Endodermal cell (in vitro differentiated cells): ENCODE measurements around the gene FILIP1. TPM values are rescaled to one million over a fixed set of nuclear protein-coding genes. Genes with fewer than 3 reads are reported as not detected.

Experiments used
- DNase-seq: peaks from one replicate; pipeline ENCODE4 v3.0.0-alpha.2; 2017
- H3K27ac ChIP-seq: 2 replicates; pipeline ENCODE4 v1.5.1; 2013; ENCODE audit warnings: mild to moderate bottlenecking, low read depth, low read length, moderate library complexity
- H3K27me3 ChIP-seq: 2 replicates; pipeline ENCODE4 v1.6.1; 2013; ENCODE audit warnings: mild to moderate bottlenecking, low read length, moderate library complexity; ENCODE audit not compliant: insufficient read depth, control insufficient read depth, poor library complexity, severe bottlenecking
- H3K36me3 ChIP-seq: 2 replicates; pipeline ENCODE4 v1.7.0; 2013; ENCODE audit warnings: mild to moderate bottlenecking, low read length, moderate library complexity; ENCODE audit not compliant: control insufficient read depth, insufficient read depth
- H3K4me1 ChIP-seq: one replicate; pipeline ENCODE4 v1.7.0; 2013; ENCODE audit warnings: low read length; ENCODE audit not compliant: control insufficient read depth, insufficient read depth
- H3K4me3 ChIP-seq: 2 replicates; pipeline ENCODE4 v1.5.1; 2013; ENCODE audit warnings: mild to moderate bottlenecking, low read length, moderate library complexity
- H3K9ac ChIP-seq: 2 replicates; pipeline ENCODE4 v1.6.1; 2013; ENCODE audit warnings: mild to moderate bottlenecking, low read length, moderate library complexity; ENCODE audit not compliant: poor library complexity, severe bottlenecking; ENCODE audit errors: extremely low read depth
- H3K9me3 ChIP-seq: 2 replicates; pipeline ENCODE4 v1.6.1; 2013; ENCODE audit warnings: mild to moderate bottlenecking, low read length, moderate library complexity; ENCODE audit not compliant: control insufficient read depth
- H3K27ac Mint-ChIP-seq: 2 replicates; pipeline ENCODE4 v1.8.0; 2020; ENCODE audit warnings: mixed read lengths
- H3K27me3 Mint-ChIP-seq: 2 replicates; pipeline ENCODE4 v1.8.0; 2021; ENCODE audit warnings: mild to moderate bottlenecking, mixed read lengths; ENCODE audit not compliant: insufficient read depth
- H3K36me3 Mint-ChIP-seq: 2 replicates; pipeline ENCODE4 v1.8.0; 2020; ENCODE audit warnings: low read depth, mixed read lengths
- H3K4me1 Mint-ChIP-seq: 2 replicates; pipeline ENCODE4 v1.8.0; 2020; ENCODE audit warnings: mixed read lengths
- H3K4me3 Mint-ChIP-seq: 2 replicates; pipeline ENCODE4 v1.8.0; 2020; ENCODE audit warnings: mild to moderate bottlenecking, moderate library complexity, mixed read lengths
- H3K9me3 Mint-ChIP-seq: 2 replicates; pipeline ENCODE4 v1.8.0; 2020; ENCODE audit warnings: mild to moderate bottlenecking, mixed read lengths
- WGBS, 2 experiments: methylation state at CpG; one replicate each; pipeline versions ENCODE4 v1.1.5 to v1.1.7; 2013; ENCODE audit warnings: missing lambda C conversion rate in 2 of 2, mixed read lengths in 1 of 2; ENCODE audit not compliant: insufficient coverage in 1 of 2, insufficient read length in 1 of 2; 5-methylcytosine and 5-hydroxymethylcytosine counted together
- total RNA-seq, 2 donors: library from RNA; stranded (reverse); fragmentation: NEBNext Ultra II Directional in 1 of 2; extraction: Animal tissue kit (Norgen Biotek cat#: 25700) in 1 of 2; gene quantifications; 2 replicates in 1 of 2; 3 replicates in 1 of 2; pipeline ENCODE4 v1.2.1, GENCODE V29; 2021
- TF ChIP-seq, protein P1 (sequence below): fragments of 200-600 bp; sonication (generic); conservative IDR thresholded peaks from 2 replicates; pipeline ENCODE4 v1.5.0; 2021; ENCODE audit warnings: antibody characterized with exemption, mild to moderate bottlenecking

The FILIP1 gene
- total RNA-seq, 2 donors from 2014 or later = 0.35 TPM

GRCh38 chr6:75374961-75375400 lies 118.6 kb downstream of the FILIP1 start:
- Mint-ChIP-seq H3K36me3 (no peaks in the 10 kb centered on the region), H3K27ac (peak overlapping the region; percentile 6), H3K9me3 (peaks cover 2% of the 10 kb centered on the region), H3K4me1 (peaks cover 19% of the 10 kb centered on the region), H3K27me3 (no peaks in the 10 kb centered on the region), H3K4me3 (no peak overlapping the region)
- Histone ChIP-seq H3K27ac (peak overlapping the region; percentile 30), H3K9me3 (no peaks in the 10 kb centered on the region), H3K27me3 (no peaks in the 10 kb centered on the region), H3K36me3 (no peaks in the 10 kb centered on the region), H3K9ac (no peak overlapping the region), H3K4me1 (peaks cover 8% of the 10 kb centered on the region), H3K4me3 (no peak overlapping the region)
- TF ChIP-seq, protein P1, sequence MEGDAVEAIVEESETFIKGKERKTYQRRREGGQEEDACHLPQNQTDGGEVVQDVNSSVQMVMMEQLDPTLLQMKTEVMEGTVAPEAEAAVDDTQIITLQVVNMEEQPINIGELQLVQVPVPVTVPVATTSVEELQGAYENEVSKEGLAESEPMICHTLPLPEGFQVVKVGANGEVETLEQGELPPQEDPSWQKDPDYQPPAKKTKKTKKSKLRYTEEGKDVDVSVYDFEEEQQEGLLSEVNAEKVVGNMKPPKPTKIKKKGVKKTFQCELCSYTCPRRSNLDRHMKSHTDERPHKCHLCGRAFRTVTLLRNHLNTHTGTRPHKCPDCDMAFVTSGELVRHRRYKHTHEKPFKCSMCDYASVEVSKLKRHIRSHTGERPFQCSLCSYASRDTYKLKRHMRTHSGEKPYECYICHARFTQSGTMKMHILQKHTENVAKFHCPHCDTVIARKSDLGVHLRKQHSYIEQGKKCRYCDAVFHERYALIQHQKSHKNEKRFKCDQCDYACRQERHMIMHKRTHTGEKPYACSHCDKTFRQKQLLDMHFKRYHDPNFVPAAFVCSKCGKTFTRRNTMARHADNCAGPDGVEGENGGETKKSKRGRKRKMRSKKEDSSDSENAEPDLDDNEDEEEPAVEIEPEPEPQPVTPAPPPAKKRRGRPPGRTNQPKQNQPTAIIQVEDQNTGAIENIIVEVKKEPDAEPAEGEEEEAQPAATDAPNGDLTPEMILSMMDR = no peak
- WGBS, 2 experiments = 73 to 80% methylated on average over 3 to 5 of the region's 5 CpGs
- DNase-seq = peak; percentile 72

- H3K27ac Mint-ChIP-seq = no peak overlapping the region
- H3K4me3 Mint-ChIP-seq = no peak overlapping the region
- no peaks in the 10 kb centered on the region for H3K9me3 ChIP-seq
These were observed 120.7 kb downstream of the FILIP1 start for GRCh38 chr6:75372884-75373283.

GRCh38 chr6:75370011-75370410 lies 123.6 kb downstream of the FILIP1 start:
- H3K4me1 Mint-ChIP-seq = peaks cover 16% of the 10 kb centered on the region
- Histone ChIP-seq H3K27ac (no peak overlapping the region), H3K27me3 (no peaks in the 10 kb centered on the region), H3K4me3 (no peak overlapping the region), H3K9ac (no peak overlapping the region), H3K4me1 (peaks cover 4% of the 10 kb centered on the region), H3K36me3 (no peaks in the 10 kb centered on the region), H3K9me3 (no peaks in the 10 kb centered on the region)
- TF ChIP-seq, protein P1 = no peak
- no peak overlapping the region for H3K4me3 Mint-ChIP-seq
- 96 to 100% methylated on average over 1 to 2 of the region's 2 CpGs for WGBS, 2 experiments
- H3K27me3 Mint-ChIP-seq = no peaks in the 10 kb centered on the region
- H3K27ac Mint-ChIP-seq = no peak overlapping the region
- no peaks in the 10 kb centered on the region for H3K36me3 Mint-ChIP-seq
- peaks cover 2% of the 10 kb centered on the region for H3K9me3 Mint-ChIP-seq
- no peak for DNase-seq

More at GRCh38 chr6:75372884-75373283, 120.7 kb downstream of the FILIP1 start:
- no peaks in the 10 kb centered on the region for H3K27me3 Mint-ChIP-seq
- TF ChIP-seq, protein P1 = no peak
- Histone ChIP-seq H3K4me3 (no peak overlapping the region), H3K4me1 (peaks cover 8% of the 10 kb centered on the region), H3K9ac (no peak overlapping the region), H3K27ac (no peak overlapping the region), H3K36me3 (no peaks in the 10 kb centered on the region), H3K27me3 (no peaks in the 10 kb centered on the region)
- H3K4me1 Mint-ChIP-seq = peaks cover 23% of the 10 kb centered on the region
- H3K36me3 Mint-ChIP-seq = no peaks in the 10 kb centered on the region
- DNase-seq = no peak
- H3K9me3 Mint-ChIP-seq = peaks cover 2% of the 10 kb centered on the region
